NCI-H510A (cell line): Measurements from ENCODE around the gene TIMP2.

ENCODE experiments used
- DNase-seq: peaks from one replicate; lab custom pipeline; 2025; lab: John Stamatoyannopoulos, UW

The TIMP2 gene

GRCh38 chr17:78812855-78813254 lies 112.3 kb downstream of the TIMP2 start:
- DNase-seq, result no peak

DNA sequence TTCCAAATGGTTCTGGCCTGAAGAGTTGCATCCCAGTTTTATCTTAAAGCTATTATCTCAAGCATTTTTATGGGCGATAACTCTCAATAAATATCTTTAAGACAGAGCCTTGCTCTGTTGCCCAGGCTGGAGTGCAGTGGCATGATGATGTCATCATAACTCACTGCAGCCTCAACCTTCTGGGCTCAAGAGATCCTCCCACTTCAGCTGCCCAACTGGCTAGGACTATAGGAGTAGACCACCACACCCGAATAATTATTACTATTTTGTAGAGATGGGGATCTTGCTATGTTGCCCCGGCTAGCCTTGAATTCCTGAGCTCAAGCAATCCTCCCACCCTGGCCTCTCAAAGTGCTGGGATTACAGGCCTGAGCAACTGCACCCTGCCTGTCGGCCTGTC lies 117.0 kb downstream of the TIMP2 start:
- DNase-seq, result no peak

GRCh38 chr17:78806451-78806850 lies 118.7 kb downstream of the TIMP2 start:
- no peak for DNase-seq

DNA sequence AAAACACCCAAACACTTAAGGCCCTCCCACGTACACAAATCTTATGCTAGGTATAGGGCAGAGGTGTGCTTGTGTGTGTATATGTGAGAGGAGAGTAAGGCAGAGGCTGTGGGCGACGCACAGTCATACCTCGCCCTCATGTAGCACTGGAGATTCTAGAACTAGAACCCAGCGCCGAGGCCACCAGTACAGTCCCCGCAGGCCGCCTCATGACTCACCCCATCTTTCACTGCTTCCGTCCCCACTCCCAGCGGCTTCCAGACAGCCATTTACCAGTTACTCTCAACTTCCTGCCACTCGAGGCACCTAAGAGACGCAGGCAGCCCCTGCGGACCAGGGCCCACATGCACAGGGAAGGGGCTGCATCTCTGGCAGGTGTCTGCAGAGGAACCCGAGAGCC lies 119.9 kb downstream of the TIMP2 start:
- no peak for DNase-seq

DNA sequence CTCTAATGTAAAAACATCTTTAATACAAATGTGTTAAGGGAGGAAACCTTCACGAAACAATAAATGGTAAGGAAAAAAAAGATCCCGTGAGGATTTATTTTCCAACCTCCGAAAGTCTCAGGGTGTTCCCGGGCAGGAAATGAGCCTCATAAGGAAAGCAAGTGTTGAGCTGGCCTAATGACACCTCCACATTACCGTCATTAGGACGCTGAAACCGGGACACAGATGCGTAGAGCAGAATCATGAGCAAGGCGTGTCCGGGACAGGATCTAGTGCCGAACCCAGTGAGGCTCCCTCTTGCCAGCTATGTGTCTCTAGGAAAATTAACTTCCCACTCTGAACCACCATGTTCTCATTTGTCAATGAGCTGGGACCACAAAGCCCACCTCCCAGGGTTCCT lies 120.4 kb downstream of the TIMP2 start:
- no peak for DNase-seq

GRCh38 chr17:78803186-78803845 lies 121.9 kb downstream of the TIMP2 start:
- no peak for DNase-seq
